ENCODE data around the gene SYT9. TPM values are rescaled to one million over a fixed set of nuclear protein-coding genes. Genes with fewer than 3 reads are reported as not detected.
A peak's percentile ranks its signal among the peaks of the same experiment; 100 is the strongest.

The SYT9 gene
- polyA plus RNA-seq, 1 donor from 2014 or later = 2.3 TPM

DNA sequence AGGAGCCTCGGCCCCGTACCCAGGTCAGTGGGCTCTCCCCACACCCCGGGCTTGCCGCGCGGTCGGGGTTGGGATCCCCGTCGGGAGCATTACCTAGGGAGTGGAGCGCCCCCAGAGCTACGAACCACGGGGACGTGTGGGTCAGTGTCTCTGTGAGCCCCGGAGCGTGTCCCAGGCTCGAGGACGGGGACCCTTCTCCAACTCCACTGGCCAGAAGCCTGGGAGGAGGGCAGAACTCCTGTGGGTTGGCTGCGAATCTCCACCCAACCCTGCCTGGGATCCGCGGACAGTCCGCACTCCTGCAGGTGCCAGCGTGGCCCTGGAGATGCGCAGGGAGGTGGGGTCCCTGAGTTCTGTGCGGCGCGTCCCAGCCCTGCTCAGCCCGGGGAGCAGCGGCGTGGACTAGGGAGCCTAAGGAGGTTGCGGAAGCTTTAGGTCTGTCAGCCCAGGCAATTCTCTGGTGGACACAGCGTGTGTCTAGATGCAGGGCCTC is 262.4 kb downstream of the SYT9 start:
- H3K4me3 ChIP-seq (ENCODE audit: low read length) = peak overlapping the region; percentile 93
- no peak for TF ChIP-seq CTCF (IDR thresholded peaks at IDR 0.05; ENCODE audit: poor library complexity, severe bottlenecking)
- no peak for TF ChIP-seq MXI1 (conservative IDR thresholded peaks at IDR 0.05; ENCODE audit: poor library complexity, severe bottlenecking)
- no peak for TF ChIP-seq TAF1 (IDR thresholded peaks at IDR 0.05; ENCODE audit: low read depth)
- no peak for TF ChIP-seq EP300 (conservative IDR thresholded peaks at IDR 0.05; ENCODE audit: poor library complexity, severe bottlenecking)
- no peak for TF ChIP-seq POLR2AphosphoS5 (IDR thresholded peaks at IDR 0.05)
- peak overlapping the region; percentile 60 for H2AFZ ChIP-seq (ENCODE audit: low read depth, low read length)
- H3K27me3 ChIP-seq (ENCODE audit: insufficient read depth, low read depth, low read length) = peaks cover 25% of the 10 kb centered on the region
- peak overlapping the region; percentile 65 for H3K4me2 ChIP-seq (ENCODE audit: low read length)
- no peaks in the 10 kb centered on the region for H3F3A ChIP-seq (ENCODE audit: insufficient read depth, low read length, poor library complexity, severe bottlenecking)
- no peaks in the 10 kb centered on the region for H3K79me2 ChIP-seq (replicated peaks; ENCODE audit: insufficient read depth, low read length)
- no peaks in the 10 kb centered on the region for H3K9me2 ChIP-seq (ENCODE audit: insufficient read depth, low read length)
- H3K9ac ChIP-seq (ENCODE audit: low read length) = peak overlapping the region; percentile 60
- no peaks in the 10 kb centered on the region for H3K36me3 ChIP-seq (ENCODE audit: insufficient read depth, low read length)
- no peak overlapping the region for H3K27ac ChIP-seq (ENCODE audit: low read length)
- H4K20me1 ChIP-seq (ENCODE audit: insufficient read depth) = no peaks in the 10 kb centered on the region
- no peaks in the 10 kb centered on the region for H3K9me3 ChIP-seq (ENCODE audit: low read length)

DNA sequence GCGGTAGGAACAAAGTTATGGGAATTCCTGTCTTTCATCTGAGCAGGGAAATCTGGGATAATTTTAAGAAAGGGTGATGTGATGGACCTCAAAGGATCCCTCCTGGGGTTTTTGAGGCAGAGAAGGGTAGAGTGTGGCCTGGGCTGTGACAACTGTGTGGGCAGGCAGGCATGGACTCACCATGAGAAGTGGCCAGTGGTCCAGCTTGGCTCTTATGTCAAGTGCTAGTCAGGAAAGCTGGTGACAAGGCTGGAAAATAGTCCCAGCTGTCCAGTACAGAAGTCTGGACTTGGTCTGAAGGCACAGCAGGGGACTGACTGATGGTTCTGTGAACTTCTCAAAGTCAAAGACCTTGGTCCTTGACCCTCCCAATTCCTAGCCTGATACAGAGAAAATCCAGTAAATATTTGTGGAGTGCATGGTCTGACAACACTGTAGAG is 263.8 kb downstream of the SYT9 start:
- Histone ChIP-seq H3K4me2 (ENCODE audit: low read length) (no peak overlapping the region), H3K36me3 (ENCODE audit: insufficient read depth, low read length) (no peaks in the 10 kb centered on the region), H3K79me2 (replicated peaks; ENCODE audit: insufficient read depth, low read length) (no peaks in the 10 kb centered on the region), H4K20me1 (ENCODE audit: insufficient read depth) (no peaks in the 10 kb centered on the region), H2AFZ (ENCODE audit: low read depth, low read length) (no peak overlapping the region), H3F3A (ENCODE audit: insufficient read depth, low read length, poor library complexity, severe bottlenecking) (no peaks in the 10 kb centered on the region), H3K27me3 (ENCODE audit: insufficient read depth, low read depth, low read length) (peaks cover 25% of the 10 kb centered on the region), H3K4me3 (ENCODE audit: low read length) (no peak overlapping the region), H3K9ac (ENCODE audit: low read length) (no peak overlapping the region), H3K27ac (ENCODE audit: low read length) (no peak overlapping the region), H3K9me3 (ENCODE audit: low read length) (no peaks in the 10 kb centered on the region), H3K9me2 (ENCODE audit: insufficient read depth, low read length) (no peaks in the 10 kb centered on the region)
- TF ChIP-seq POLR2AphosphoS5 (IDR thresholded peaks at IDR 0.05) = no peak
- no peak for TF ChIP-seq MXI1 (conservative IDR thresholded peaks at IDR 0.05; ENCODE audit: poor library complexity, severe bottlenecking)
- no peak for TF ChIP-seq SMC3 (conservative IDR thresholded peaks at IDR 0.05; ENCODE audit: poor library complexity)
- TF ChIP-seq EZH2 (IDR thresholded peaks at IDR 0.05; ENCODE audit: borderline replicate concordance, insufficient read depth, low read length, poor library complexity, severe bottlenecking) = no peak
- no peak for TF ChIP-seq RAD21 (conservative IDR thresholded peaks at IDR 0.05)
- TF ChIP-seq REST (IDR thresholded peaks at IDR 0.05; ENCODE audit: borderline replicate concordance) = no peak
- no peak for TF ChIP-seq EP300 (conservative IDR thresholded peaks at IDR 0.05; ENCODE audit: poor library complexity, severe bottlenecking)
- TF ChIP-seq TAF1 (IDR thresholded peaks at IDR 0.05; ENCODE audit: low read depth) = no peak
- TF ChIP-seq CTCF (IDR thresholded peaks at IDR 0.05; ENCODE audit: poor library complexity, severe bottlenecking) = no peak
